ENCODE results near the gene LRRFIP2.

DNA sequence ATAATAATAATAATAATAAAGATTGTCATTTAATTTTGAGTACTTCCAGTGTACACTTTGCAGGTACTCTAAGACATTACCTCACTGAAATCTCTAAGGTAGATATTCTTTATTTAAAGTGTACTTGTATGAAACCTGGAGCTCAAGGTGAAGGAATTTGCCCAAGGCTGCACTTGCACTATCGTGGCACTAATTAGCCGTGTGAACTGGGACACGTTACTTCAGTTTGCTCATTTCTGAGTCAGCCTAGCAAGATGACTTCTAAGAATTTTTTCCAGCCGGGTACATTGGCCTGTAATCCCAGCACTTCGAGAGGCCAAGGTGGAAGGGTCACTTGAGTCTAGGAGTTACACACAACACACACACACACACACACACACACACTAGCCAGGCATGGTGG, 147.5 kb downstream of the LRRFIP2 start:
- TF ChIP-seq, protein P1, sequence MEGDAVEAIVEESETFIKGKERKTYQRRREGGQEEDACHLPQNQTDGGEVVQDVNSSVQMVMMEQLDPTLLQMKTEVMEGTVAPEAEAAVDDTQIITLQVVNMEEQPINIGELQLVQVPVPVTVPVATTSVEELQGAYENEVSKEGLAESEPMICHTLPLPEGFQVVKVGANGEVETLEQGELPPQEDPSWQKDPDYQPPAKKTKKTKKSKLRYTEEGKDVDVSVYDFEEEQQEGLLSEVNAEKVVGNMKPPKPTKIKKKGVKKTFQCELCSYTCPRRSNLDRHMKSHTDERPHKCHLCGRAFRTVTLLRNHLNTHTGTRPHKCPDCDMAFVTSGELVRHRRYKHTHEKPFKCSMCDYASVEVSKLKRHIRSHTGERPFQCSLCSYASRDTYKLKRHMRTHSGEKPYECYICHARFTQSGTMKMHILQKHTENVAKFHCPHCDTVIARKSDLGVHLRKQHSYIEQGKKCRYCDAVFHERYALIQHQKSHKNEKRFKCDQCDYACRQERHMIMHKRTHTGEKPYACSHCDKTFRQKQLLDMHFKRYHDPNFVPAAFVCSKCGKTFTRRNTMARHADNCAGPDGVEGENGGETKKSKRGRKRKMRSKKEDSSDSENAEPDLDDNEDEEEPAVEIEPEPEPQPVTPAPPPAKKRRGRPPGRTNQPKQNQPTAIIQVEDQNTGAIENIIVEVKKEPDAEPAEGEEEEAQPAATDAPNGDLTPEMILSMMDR (IDR thresholded peaks at IDR 0.05), result no peak
- TF ChIP-seq EP300 (IDR thresholded peaks at IDR 0.05) (no peak), POLR2A (IDR thresholded peaks at IDR 0.05) (no peak)
